ENCODE results near the gene DMC1. TPM values are rescaled to one million over a fixed set of nuclear protein-coding genes. Genes with fewer than 3 reads are reported as not detected.
A peak's percentile ranks its signal among the peaks of the same experiment; 100 is the strongest.

The DMC1 gene
- total RNA-seq, 6 experiments from 2014 or later, result 2.4 to 6.3 (median 3.3) TPM

DNA sequence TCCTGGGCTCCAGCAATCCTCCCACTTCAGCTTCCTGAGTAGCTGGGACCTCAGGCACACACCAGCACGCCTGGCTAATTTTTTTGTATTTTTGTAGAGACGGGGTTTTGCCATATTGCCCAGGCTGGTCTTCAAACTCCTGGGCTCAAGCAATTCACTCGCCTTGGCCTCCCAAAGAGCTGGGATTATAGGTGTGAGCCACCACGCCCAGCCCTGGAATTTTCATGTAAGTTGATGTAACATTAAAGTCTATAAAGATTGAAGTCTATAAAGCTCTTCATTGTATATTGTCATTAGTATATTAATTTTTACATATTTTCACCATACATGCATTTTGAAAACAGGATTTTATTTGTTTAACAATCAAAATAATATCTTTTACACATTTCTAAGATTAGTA is 51.4 kb downstream of the DMC1 start:
- H3K36me3 Mint-ChIP-seq (ENCODE audit: low read depth), result no peaks in the 10 kb centered on the region
- H3K4me3 Mint-ChIP-seq, result no peak overlapping the region
- H3K27me3 Mint-ChIP-seq (ENCODE audit: insufficient read depth), result peaks cover 2% of the 10 kb centered on the region; the same call in 1 of the 2 replicates
- no peak overlapping the region for H3K27ac Mint-ChIP-seq
- TF ChIP-seq, protein P1, sequence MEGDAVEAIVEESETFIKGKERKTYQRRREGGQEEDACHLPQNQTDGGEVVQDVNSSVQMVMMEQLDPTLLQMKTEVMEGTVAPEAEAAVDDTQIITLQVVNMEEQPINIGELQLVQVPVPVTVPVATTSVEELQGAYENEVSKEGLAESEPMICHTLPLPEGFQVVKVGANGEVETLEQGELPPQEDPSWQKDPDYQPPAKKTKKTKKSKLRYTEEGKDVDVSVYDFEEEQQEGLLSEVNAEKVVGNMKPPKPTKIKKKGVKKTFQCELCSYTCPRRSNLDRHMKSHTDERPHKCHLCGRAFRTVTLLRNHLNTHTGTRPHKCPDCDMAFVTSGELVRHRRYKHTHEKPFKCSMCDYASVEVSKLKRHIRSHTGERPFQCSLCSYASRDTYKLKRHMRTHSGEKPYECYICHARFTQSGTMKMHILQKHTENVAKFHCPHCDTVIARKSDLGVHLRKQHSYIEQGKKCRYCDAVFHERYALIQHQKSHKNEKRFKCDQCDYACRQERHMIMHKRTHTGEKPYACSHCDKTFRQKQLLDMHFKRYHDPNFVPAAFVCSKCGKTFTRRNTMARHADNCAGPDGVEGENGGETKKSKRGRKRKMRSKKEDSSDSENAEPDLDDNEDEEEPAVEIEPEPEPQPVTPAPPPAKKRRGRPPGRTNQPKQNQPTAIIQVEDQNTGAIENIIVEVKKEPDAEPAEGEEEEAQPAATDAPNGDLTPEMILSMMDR (IDR thresholded peaks at IDR 0.05), result no peak
- no peaks in the 10 kb centered on the region for H3K9me3 Mint-ChIP-seq
- no peak for DNase-seq
- H3K4me1 Mint-ChIP-seq (ENCODE audit: low read depth), result no peaks in the 10 kb centered on the region

DNA sequence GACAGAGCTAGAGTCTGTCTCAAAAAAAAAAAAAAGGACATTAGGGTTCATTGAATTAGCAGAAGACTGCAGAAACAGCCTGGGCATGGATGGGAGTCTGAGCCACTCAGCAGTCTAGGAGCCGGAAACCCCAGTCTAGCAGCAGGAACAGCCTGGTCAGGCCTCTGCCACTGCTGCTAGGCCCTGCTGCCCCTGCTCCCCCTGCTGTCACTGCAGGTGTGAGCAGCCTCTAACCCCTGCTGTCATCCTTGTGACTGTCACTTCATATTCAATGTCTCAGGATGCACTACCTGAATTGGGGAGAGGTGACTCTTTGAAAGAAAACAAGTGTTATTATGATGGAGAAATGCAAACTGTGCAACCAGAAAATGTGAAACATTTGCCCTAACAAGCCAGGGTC is 56.9 kb downstream of the DMC1 start:
- Mint-ChIP-seq H3K36me3 (ENCODE audit: low read depth) (peaks cover 5% of the 10 kb centered on the region), H3K4me1 (ENCODE audit: low read depth) (peaks cover 4% of the 10 kb centered on the region; the same call in 1 of the 2 replicates), H3K4me3 (no peak overlapping the region), H3K27me3 (ENCODE audit: insufficient read depth) (peaks cover 2% of the 10 kb centered on the region; the same call in 1 of the 2 replicates), H3K27ac (no peak overlapping the region), H3K9me3 (no peaks in the 10 kb centered on the region)
- TF ChIP-seq, protein P1 (IDR thresholded peaks at IDR 0.05), result no peak
- no peak for DNase-seq

DNA sequence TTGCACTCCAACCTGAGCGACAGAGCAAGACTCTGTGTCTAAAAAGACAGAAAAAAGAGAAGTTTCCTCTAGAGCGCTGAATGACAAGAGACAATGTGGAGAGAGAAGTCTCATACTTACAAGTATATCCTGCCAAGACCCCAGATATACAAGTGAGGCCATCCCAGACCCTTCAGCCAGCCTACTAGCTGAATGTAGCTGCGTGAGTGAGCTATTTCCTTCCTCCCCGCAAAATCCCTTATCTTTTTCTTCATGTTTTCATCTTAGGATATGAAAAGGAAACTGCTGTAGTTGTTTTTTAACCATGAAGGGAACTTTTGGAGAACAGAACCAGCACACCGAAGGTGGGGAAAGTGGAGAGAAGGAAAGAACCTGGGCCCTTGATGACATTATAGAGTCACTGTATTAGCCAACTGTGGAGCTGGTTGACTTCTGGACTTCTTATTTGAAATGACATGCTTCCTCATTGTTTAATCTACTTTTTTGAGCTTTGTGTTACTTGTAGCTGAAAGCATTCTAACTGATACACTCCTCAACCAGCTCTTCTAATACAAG is 59.5 kb downstream of the DMC1 start:
- TF ChIP-seq, protein P1 (IDR thresholded peaks at IDR 0.05), result no peak
- Mint-ChIP-seq H3K27ac (no peak overlapping the region), H3K9me3 (no peaks in the 10 kb centered on the region)

DNA sequence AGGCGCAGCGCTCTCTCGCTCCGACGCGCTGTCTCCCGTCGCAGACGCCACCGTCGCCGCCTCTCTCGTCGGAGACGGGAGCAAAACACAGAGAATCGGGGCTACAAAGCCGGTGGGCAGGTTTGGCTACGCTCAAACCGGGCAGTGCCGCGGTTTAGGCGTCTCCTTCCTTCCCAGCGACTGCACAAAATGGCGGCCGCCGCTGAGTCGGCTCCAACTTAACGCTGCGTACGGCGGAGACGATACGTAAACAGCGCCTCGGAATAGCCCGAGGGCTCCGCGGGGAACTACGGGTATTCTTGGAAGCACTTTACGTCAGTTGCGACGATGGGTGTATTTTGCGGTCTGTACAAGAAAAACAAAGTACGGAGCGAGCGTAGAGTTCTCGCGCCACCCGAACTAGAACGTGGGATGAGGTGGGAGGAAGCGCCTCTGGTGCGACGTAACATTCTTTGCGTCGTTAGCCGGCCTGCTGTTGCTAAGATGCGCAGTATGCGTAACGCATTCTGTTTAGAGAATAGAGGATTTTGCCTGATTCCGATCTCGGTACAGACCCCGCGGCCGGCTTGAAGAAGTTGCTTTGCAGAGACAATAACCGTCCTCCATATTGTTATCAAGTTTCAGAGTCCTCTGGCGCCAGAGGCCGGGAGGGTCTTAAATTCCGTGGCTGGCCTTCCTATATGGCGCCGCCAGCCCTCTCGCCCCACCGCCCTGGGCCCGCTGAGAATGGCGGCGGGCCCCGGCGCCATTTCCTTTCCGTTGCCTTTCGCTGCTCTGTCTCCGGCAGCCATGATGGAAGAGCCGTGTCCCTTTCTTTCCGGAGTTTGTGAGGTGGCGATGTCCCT is 63.6 kb downstream of the DMC1 start, which contains the start of gene DDX17:
TSS of gene DDX17 (minus strand) at position 194 of the 845 bp plus-strand sequence.
- H3K9me3 Mint-ChIP-seq, result no peaks in the 10 kb centered on the region
- H3K4me3 Mint-ChIP-seq, result peak within 1 kb of the TSS; percentile 91
- DNase-seq, result peak; percentile 87
- peak within 1 kb of the TSS; percentile 100 for H3K27ac Mint-ChIP-seq
- peaks cover 52% of the 10 kb centered on the region for H3K36me3 Mint-ChIP-seq (ENCODE audit: low read depth)
- H3K27me3 Mint-ChIP-seq (ENCODE audit: insufficient read depth), result peaks cover 6% of the 10 kb centered on the region
- TF ChIP-seq, protein P1 (IDR thresholded peaks at IDR 0.05), result peak; percentile 54
- peaks cover 46% of the 10 kb centered on the region for H3K4me1 Mint-ChIP-seq (ENCODE audit: low read depth)

More for the DNA sequence above, 59.5 kb downstream of the DMC1 start:
- Mint-ChIP-seq H3K4me3 (no peak overlapping the region), H3K27me3 (ENCODE audit: insufficient read depth) (no peaks in the 10 kb centered on the region; the same call in 1 of the 2 replicates), H3K36me3 (ENCODE audit: low read depth) (peaks cover 12% of the 10 kb centered on the region), H3K4me1 (ENCODE audit: low read depth) (peaks cover 13% of the 10 kb centered on the region)
- no peak for DNase-seq

DNA sequence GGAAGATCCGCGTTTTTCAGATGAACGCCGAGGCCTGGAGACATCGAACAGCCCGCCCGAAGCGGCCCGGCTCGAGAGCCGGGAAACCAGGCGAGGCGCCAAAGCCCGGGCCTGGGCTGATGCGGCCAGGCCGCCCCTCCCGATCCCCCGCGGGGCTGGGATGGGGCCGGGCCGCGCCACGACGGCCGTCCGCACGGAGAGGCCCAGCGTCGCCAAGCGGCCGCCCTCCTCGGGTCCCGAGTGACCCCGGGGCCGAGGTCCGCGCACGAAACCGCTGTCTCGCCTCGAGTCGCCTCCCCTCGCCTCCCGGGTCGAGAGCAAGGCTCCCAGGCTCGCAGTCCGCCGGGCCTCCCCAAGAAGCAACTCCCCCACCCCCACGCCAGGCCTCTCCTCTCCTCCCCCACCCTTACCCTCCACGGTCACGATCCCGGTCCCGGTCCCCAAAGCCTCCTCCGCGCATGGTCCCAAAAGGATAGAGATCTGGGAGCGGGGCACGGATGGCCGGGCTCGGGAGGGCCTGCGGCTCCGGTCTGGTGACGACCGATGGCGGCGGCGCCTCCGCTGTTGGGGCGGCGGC is 64.4 kb downstream of the DMC1 start:
- Mint-ChIP-seq H3K27ac (peak overlapping the region; percentile 100), H3K9me3 (no peaks in the 10 kb centered on the region), H3K27me3 (ENCODE audit: insufficient read depth) (peaks cover 6% of the 10 kb centered on the region), H3K36me3 (ENCODE audit: low read depth) (peaks cover 56% of the 10 kb centered on the region), H3K4me1 (ENCODE audit: low read depth) (peaks cover 49% of the 10 kb centered on the region), H3K4me3 (peak overlapping the region; percentile 91)
- no peak for DNase-seq
- TF ChIP-seq, protein P1 (IDR thresholded peaks at IDR 0.05), result no peak
